Activated naive CD8-positive, alpha-beta T cell treated with anti-CD3 and anti-CD28 coated beads, Interleukin-2, amount 50 U/mL, for 16 hours (primary cell): ENCODE measurements around the gene ELF4.
A peak's percentile ranks its signal among the peaks of the same experiment; 100 is the strongest.

Source experiments
- DNase-seq: peaks from one replicate; pipeline ENCODE4 v3.0.0-alpha.2; 2020; ENCODE audit warnings: low read depth, low spot score

The ELF4 gene

GRCh38 chrX:130047416-130047815 is 62.9 kb downstream of the ELF4 start:
- no peak for DNase-seq

- DNase-seq = no peak
These were observed 70.5 kb downstream of the ELF4 start for GRCh38 chrX:130039847-130040246.

GRCh38 chrX:130034178-130034577 is 76.1 kb downstream of the ELF4 start:
- no peak for DNase-seq

GRCh38 chrX:130032552-130032951 is 77.7 kb downstream of the ELF4 start:
- no peak for DNase-seq

GRCh38 chrX:130030826-130031225 is 79.5 kb downstream of the ELF4 start:
- no peak for DNase-seq

GRCh38 chrX:130028196-130028595 is 82.1 kb downstream of the ELF4 start:
- DNase-seq = no peak

- DNase-seq = no peak
These were observed 82.7 kb downstream of the ELF4 start for GRCh38 chrX:130027569-130027968.

- no peak for DNase-seq
These were observed 85.0 kb downstream of the ELF4 start for GRCh38 chrX:130025256-130025655.

- DNase-seq = peak; percentile 40
These were observed 86.2 kb downstream of the ELF4 start for GRCh38 chrX:130024127-130024526.

- DNase-seq = no peak
These were observed 89.5 kb downstream of the ELF4 start for GRCh38 chrX:130020661-130021324.

GRCh38 chrX:130018143-130018542 is 92.2 kb downstream of the ELF4 start:
- no peak for DNase-seq

- DNase-seq = no peak
These were observed 95.1 kb downstream of the ELF4 start for GRCh38 chrX:130015181-130015580.
